Neutrophil (primary cell): ENCODE measurements around the gene SLC10A7.

Experiments
- H3K27ac ChIP-seq: fragments of 200-600 bp; sonication (generic); 2 replicates; pipeline ENCODE4 v1.5.1; 2016; ENCODE audit warnings: mild to moderate bottlenecking, moderate library complexity
- H3K27me3 ChIP-seq: fragments of 200-600 bp; sonication (generic); 2 replicates; pipeline ENCODE4 v1.6.0; 2016; ENCODE audit warnings: mild to moderate bottlenecking
- H3K36me3 ChIP-seq: fragments of 200-600 bp; sonication (generic); 2 replicates; pipeline ENCODE4 v1.5.1; 2017
- H3K4me1 ChIP-seq, 2 experiments: fragments of 200-600 bp in 1 of 2; sonication (generic) in 1 of 2; 1 replicate in 1 of 2; 2 replicates in 1 of 2; pipeline versions ENCODE4 v1.5.1 to v1.6.1; 2013 to 2016; ENCODE audit warnings: low read depth in 1 of 2, low read length in 1 of 2, mild to moderate bottlenecking in 1 of 2, moderate library complexity in 1 of 2; ENCODE audit not compliant: control insufficient read depth in 1 of 2, insufficient read depth in 1 of 2
- H3K4me3 ChIP-seq, 2 experiments: fragments of 200-600 bp in 1 of 2; sonication (generic) in 1 of 2; 1 replicate in 1 of 2; 2 replicates in 1 of 2; pipeline ENCODE4 v1.5.1; 2013 to 2016; ENCODE audit warnings: low read depth in 1 of 2, low read length in 1 of 2, mild to moderate bottlenecking in 1 of 2, moderate library complexity in 1 of 2
- H3K9me3 ChIP-seq: fragments of 200-600 bp; sonication (generic); 2 replicates; pipeline ENCODE4 v1.5.1; 2016
- TF ChIP-seq, protein P1 (sequence below): fragments of 200-600 bp; sonication (generic); IDR thresholded peaks from 2 replicates; pipeline ENCODE4 v1.5.1; 2016; ENCODE audit warnings: antibody characterized with exemption

The SLC10A7 gene

DNA sequence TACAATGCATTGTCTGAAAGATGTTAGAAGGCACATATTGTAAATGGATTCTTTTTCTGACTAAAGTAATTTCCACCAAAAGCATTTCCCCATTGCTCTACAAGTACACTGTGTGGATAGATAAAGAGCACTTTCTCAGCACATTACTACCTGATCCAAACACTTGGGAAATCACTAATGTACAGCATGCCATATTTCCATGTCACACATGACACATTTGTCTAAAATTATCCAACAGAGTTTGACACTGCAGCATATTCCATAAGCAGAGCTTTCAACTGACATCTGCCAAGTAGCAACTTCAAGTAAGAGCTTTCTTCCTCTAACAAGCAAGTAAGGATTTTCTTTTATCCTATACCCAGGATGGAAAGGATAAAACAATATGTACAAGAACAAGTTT, 257.9 kb downstream of the SLC10A7 start:
- Histone ChIP-seq H3K36me3 (no peaks in the 10 kb centered on the region), H3K4me1 (no peaks in the 10 kb centered on the region), H3K27ac (no peak overlapping the region), H3K4me3 (no peak overlapping the region), H3K27me3 (no peaks in the 10 kb centered on the region), H3K9me3 (no peaks in the 10 kb centered on the region)
- TF ChIP-seq, protein P1, sequence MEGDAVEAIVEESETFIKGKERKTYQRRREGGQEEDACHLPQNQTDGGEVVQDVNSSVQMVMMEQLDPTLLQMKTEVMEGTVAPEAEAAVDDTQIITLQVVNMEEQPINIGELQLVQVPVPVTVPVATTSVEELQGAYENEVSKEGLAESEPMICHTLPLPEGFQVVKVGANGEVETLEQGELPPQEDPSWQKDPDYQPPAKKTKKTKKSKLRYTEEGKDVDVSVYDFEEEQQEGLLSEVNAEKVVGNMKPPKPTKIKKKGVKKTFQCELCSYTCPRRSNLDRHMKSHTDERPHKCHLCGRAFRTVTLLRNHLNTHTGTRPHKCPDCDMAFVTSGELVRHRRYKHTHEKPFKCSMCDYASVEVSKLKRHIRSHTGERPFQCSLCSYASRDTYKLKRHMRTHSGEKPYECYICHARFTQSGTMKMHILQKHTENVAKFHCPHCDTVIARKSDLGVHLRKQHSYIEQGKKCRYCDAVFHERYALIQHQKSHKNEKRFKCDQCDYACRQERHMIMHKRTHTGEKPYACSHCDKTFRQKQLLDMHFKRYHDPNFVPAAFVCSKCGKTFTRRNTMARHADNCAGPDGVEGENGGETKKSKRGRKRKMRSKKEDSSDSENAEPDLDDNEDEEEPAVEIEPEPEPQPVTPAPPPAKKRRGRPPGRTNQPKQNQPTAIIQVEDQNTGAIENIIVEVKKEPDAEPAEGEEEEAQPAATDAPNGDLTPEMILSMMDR: no peak

- Histone ChIP-seq H3K4me1 (no peaks in the 10 kb centered on the region), H3K27me3 (no peaks in the 10 kb centered on the region), H3K9me3 (no peaks in the 10 kb centered on the region), H3K4me3 (no peak overlapping the region), H3K36me3 (no peaks in the 10 kb centered on the region), H3K27ac (no peak overlapping the region)
- TF ChIP-seq, protein P1: no peak
These were observed 260.7 kb downstream of the SLC10A7 start for GRCh38 chr4:146261041-146261440.

- H3K4me1 ChIP-seq: no peaks in the 10 kb centered on the region
- no peak overlapping the region for H3K27ac ChIP-seq
- H3K4me3 ChIP-seq: no peak overlapping the region
- TF ChIP-seq, protein P1: no peak
- no peaks in the 10 kb centered on the region for H3K36me3 ChIP-seq
- no peaks in the 10 kb centered on the region for H3K27me3 ChIP-seq
- no peaks in the 10 kb centered on the region for H3K9me3 ChIP-seq
These were observed 261.2 kb downstream of the SLC10A7 start for GRCh38 chr4:146260521-146260920.

DNA sequence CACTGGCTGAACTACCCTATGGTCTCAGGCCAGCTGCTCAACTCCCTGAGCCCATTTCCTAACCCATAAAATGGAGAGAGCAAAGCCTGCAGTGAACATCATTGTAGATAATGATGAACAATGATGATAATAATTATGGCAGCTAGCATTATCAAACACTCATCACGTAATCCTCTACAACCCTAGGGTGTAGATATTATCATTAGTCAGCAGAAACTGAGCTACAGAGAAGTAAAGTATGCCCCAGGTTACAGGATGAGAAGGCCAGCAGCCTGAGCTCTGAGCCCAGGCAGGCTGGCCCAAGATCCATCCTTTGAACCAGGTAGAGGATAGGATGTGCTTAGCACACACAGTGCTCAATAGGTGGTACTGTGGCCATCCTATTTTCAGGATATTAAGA, 264.2 kb downstream of the SLC10A7 start:
- no peaks in the 10 kb centered on the region for H3K36me3 ChIP-seq
- H3K4me1 ChIP-seq: no peaks in the 10 kb centered on the region
- H3K9me3 ChIP-seq: no peaks in the 10 kb centered on the region
- no peak overlapping the region for H3K27ac ChIP-seq
- no peak overlapping the region for H3K4me3 ChIP-seq
- TF ChIP-seq, protein P1: no peak
- no peaks in the 10 kb centered on the region for H3K27me3 ChIP-seq

DNA sequence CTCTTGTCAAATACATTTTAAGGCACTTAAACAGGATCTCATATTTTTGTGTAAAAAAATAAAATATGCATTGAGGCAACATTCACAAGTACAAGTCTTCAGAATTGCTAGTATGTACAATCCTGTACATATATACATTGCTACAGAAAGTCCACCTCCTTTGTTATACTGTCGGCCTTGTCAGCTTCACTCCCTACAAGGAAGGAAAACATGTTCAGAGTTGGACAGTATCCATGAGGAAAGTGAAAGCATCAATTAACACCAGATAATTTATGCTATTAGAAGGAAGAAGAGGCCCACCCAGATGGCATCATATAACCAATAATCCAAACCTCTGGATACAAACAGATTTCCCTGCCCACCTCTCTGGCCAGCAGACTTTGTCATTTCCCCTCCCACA, 265.4 kb downstream of the SLC10A7 start:
- Histone ChIP-seq H3K4me3 (no peak overlapping the region), H3K9me3 (no peaks in the 10 kb centered on the region), H3K4me1 (no peaks in the 10 kb centered on the region), H3K36me3 (no peaks in the 10 kb centered on the region), H3K27ac (no peak overlapping the region), H3K27me3 (no peaks in the 10 kb centered on the region)
- TF ChIP-seq, protein P1: no peak

GRCh38 chr4:146255874-146256273, 265.9 kb downstream of the SLC10A7 start:
- Histone ChIP-seq H3K4me3 (no peak overlapping the region), H3K27ac (no peak overlapping the region), H3K4me1 (no peaks in the 10 kb centered on the region), H3K27me3 (no peaks in the 10 kb centered on the region), H3K36me3 (no peaks in the 10 kb centered on the region), H3K9me3 (no peaks in the 10 kb centered on the region)
- TF ChIP-seq, protein P1: no peak
